Measurements from ENCODE around the gene BRF1.

BRF1 gene

DNA sequence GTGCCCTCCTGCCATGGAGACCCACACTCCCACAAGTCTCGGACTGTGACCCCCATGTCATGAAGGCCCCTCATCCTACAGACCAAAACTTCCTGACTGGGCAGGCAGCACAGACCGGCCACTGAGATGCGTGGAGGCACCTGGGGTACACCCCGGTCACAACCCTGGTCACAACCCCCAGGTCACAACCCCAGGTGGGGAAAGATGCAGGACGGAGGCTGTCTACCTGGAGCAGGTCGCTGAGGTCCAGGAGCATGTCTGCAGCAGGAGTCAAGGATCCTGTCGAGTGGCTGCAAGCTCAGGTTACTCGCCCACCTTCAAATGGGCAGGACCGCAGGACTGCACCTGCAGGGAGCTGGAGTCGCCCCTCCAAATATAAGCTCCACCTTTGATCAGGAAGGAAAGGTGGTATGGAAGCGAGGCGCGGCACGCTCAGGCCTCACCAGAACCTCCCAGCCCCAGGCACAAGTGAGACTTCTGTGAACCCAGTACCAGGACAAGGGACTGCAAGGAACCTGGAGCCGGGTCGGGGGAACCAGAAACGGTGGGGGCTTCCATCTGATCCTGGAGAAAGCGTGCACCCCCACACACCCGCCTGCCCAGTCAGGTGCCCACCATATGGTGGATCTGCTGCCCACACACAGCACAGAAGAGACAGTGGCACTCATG is 44.4 kb downstream of the BRF1 start:
- H3K4me2 ChIP-seq (ENCODE audit: low read depth, low read length, poor library complexity, severe bottlenecking): no peak overlapping the region

DNA sequence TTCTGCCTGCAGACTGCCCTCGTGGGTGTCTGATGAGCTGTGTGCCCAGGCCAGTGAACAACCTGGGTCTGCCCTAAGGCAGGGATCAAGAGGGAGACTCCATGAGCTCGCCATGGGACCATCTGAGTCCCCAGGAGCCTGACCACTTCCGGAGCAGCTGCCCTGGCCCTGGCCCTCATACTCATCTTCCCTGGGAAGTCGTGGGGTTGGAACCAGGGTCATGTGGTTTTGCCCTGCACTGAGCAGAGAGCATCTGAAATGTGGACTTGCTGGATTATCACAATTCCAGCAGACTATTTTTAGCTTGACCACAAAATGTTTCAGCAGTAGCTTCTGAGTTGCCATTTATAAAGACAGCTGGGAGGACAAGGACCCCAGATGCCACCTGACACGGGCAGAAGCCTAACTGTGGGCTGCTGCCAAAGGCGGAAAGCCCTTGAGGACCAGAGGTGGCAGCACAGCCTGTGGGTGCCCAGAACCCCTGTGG is 45.7 kb downstream of the BRF1 start:
- Histone ChIP-seq H2AFZ (ENCODE audit: low read depth, low read length, severe bottlenecking) (no peak overlapping the region), H3K4me2 (ENCODE audit: low read depth, low read length, poor library complexity, severe bottlenecking) (no peak overlapping the region), H3K9me2 (replicated peaks; ENCODE audit: insufficient read depth, low read length) (no peaks in the 10 kb centered on the region), H3K9me3 (ENCODE audit: insufficient read depth, low read length) (no peaks in the 10 kb centered on the region), H3K27ac (ENCODE audit: low read depth, low read length) (no peak overlapping the region), H3F3A (ENCODE audit: insufficient read depth) (no peaks in the 10 kb centered on the region), H3K4me3 (ENCODE audit: insufficient read depth, low read length, poor library complexity, severe bottlenecking) (no peak overlapping the region), H3K79me2 (ENCODE audit: insufficient read depth, low read length) (no peaks in the 10 kb centered on the region), H3K36me3 (ENCODE audit: low read length) (no peaks in the 10 kb centered on the region), H3K27me3 (ENCODE audit: low read length) (no peaks in the 10 kb centered on the region), H3K9ac (ENCODE audit: low read length) (no peak overlapping the region), H4K20me1 (ENCODE audit: low read depth, low read length) (no peaks in the 10 kb centered on the region)
- TF ChIP-seq, protein P1, sequence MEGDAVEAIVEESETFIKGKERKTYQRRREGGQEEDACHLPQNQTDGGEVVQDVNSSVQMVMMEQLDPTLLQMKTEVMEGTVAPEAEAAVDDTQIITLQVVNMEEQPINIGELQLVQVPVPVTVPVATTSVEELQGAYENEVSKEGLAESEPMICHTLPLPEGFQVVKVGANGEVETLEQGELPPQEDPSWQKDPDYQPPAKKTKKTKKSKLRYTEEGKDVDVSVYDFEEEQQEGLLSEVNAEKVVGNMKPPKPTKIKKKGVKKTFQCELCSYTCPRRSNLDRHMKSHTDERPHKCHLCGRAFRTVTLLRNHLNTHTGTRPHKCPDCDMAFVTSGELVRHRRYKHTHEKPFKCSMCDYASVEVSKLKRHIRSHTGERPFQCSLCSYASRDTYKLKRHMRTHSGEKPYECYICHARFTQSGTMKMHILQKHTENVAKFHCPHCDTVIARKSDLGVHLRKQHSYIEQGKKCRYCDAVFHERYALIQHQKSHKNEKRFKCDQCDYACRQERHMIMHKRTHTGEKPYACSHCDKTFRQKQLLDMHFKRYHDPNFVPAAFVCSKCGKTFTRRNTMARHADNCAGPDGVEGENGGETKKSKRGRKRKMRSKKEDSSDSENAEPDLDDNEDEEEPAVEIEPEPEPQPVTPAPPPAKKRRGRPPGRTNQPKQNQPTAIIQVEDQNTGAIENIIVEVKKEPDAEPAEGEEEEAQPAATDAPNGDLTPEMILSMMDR (IDR thresholded peaks at IDR 0.05; ENCODE audit: insufficient read depth, low read length, poor library complexity, severe bottlenecking): no peak
- no peak for TF ChIP-seq EZH2phosphoT487 (conservative IDR thresholded peaks at IDR 0.05; ENCODE audit: low read length)

More for the DNA sequence above, 44.4 kb downstream of the BRF1 start:
- H2AFZ ChIP-seq (ENCODE audit: low read depth, low read length, severe bottlenecking): no peak overlapping the region
- no peaks in the 10 kb centered on the region for H3K36me3 ChIP-seq (ENCODE audit: low read length)
- H3K9ac ChIP-seq (ENCODE audit: low read length): no peak overlapping the region
- H4K20me1 ChIP-seq (ENCODE audit: low read depth, low read length): no peaks in the 10 kb centered on the region
- no peak for TF ChIP-seq EZH2phosphoT487 (conservative IDR thresholded peaks at IDR 0.05; ENCODE audit: low read length)
- TF ChIP-seq, protein P1 (IDR thresholded peaks at IDR 0.05; ENCODE audit: insufficient read depth, low read length, poor library complexity, severe bottlenecking): no peak
- H3K27ac ChIP-seq (ENCODE audit: low read depth, low read length): no peak overlapping the region
- H3K79me2 ChIP-seq (ENCODE audit: insufficient read depth, low read length): no peaks in the 10 kb centered on the region
- no peak overlapping the region for H3K4me3 ChIP-seq (ENCODE audit: insufficient read depth, low read length, poor library complexity, severe bottlenecking)
- H3K9me3 ChIP-seq (ENCODE audit: insufficient read depth, low read length): no peaks in the 10 kb centered on the region
- no peaks in the 10 kb centered on the region for H3K27me3 ChIP-seq (ENCODE audit: low read length)
- no peaks in the 10 kb centered on the region for H3F3A ChIP-seq (ENCODE audit: insufficient read depth)
- no peaks in the 10 kb centered on the region for H3K9me2 ChIP-seq (replicated peaks; ENCODE audit: insufficient read depth, low read length)

DNA sequence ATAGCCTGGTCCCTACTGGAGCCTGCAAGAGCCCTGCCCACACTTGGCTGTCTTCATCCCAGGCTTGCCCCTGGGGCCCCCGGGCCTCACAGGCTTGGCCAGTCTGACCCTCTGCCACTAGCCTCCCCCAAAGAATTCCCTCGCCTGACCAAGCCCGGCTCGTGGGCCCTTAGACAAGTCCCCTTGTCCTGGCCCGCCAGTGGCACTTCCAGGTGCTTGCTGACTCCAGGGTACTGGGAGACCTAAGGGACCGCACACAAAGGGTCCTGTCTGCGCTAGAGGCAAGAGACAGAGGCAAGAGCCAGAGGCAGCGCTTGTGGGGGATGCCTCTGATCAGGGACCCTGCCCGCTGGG is 47.5 kb downstream of the BRF1 start:
- H3K4me2 ChIP-seq (ENCODE audit: low read depth, low read length, poor library complexity, severe bottlenecking): no peak overlapping the region
- H4K20me1 ChIP-seq (ENCODE audit: low read depth, low read length): no peaks in the 10 kb centered on the region
- H2AFZ ChIP-seq (ENCODE audit: low read depth, low read length, severe bottlenecking): no peak overlapping the region
- H3K79me2 ChIP-seq (ENCODE audit: insufficient read depth, low read length): no peaks in the 10 kb centered on the region
- H3K36me3 ChIP-seq (ENCODE audit: low read length): no peaks in the 10 kb centered on the region
- no peak overlapping the region for H3K27ac ChIP-seq (ENCODE audit: low read depth, low read length)
- H3K9me3 ChIP-seq (ENCODE audit: insufficient read depth, low read length): no peaks in the 10 kb centered on the region
- H3K4me3 ChIP-seq (ENCODE audit: insufficient read depth, low read length, poor library complexity, severe bottlenecking): no peak overlapping the region
- no peaks in the 10 kb centered on the region for H3F3A ChIP-seq (ENCODE audit: insufficient read depth)
- no peaks in the 10 kb centered on the region for H3K9me2 ChIP-seq (replicated peaks; ENCODE audit: insufficient read depth, low read length)
- no peak overlapping the region for H3K9ac ChIP-seq (ENCODE audit: low read length)
- no peaks in the 10 kb centered on the region for H3K27me3 ChIP-seq (ENCODE audit: low read length)
- no peak for TF ChIP-seq EZH2phosphoT487 (conservative IDR thresholded peaks at IDR 0.05; ENCODE audit: low read length)
- TF ChIP-seq, protein P1 (IDR thresholded peaks at IDR 0.05; ENCODE audit: insufficient read depth, low read length, poor library complexity, severe bottlenecking): no peak

All from SU-DHL-6 (cell line).